Stimulated activated CD8-positive, alpha-beta memory T cell treated with anti-CD3 and anti-CD28 coated beads, Interleukin-15, amount 100 ng/mL, for 1 hour (primary cell): Measurements from ENCODE around the gene CDCA3.
"Not testable (repeated sequence)": the region's sequence is repeated elsewhere in the genome, so short reads cannot be mapped to it uniquely, and the experiment has no call there.

Source experiments
- DNase-seq: peaks from one replicate; pipeline ENCODE4 v3.0.0-alpha.2; 2020; ENCODE audit warnings: low read depth

Gene CDCA3

GRCh38 chr12:6851153-6851920, at the start of gene CDCA3:
CDCA3 (minus strand) TSS chr12:6851286; CDS start chr12:6850952, 334 bp downstream.
- DNase-seq: peak; percentile 82

- DNase-seq: no peak
Measured at GRCh38 chr12:6899837-6900519, 48.9 kb upstream of the CDCA3 start.

- no peak for DNase-seq
Measured at GRCh38 chr12:6899427-6899826, 48.3 kb upstream of the CDCA3 start.

- no peak for DNase-seq
Measured at GRCh38 chr12:6896846-6897435, 45.9 kb upstream of the CDCA3 start.

GRCh38 chr12:6894321-6894720, 43.2 kb upstream of the CDCA3 start:
- no peak for DNase-seq

GRCh38 chr12:6892683-6893082, 41.6 kb upstream of the CDCA3 start:
- not testable (repeated sequence) for DNase-seq

GRCh38 chr12:6891646-6892001, 40.5 kb upstream of the CDCA3 start:
- no peak for DNase-seq

- peak; percentile 97 for DNase-seq
Measured at GRCh38 chr12:6890789-6891645, 39.9 kb upstream of the CDCA3 start.

GRCh38 chr12:6889775-6890573, 38.9 kb upstream of the CDCA3 start:
- not testable (repeated sequence) for DNase-seq

GRCh38 chr12:6888794-6889193, 37.7 kb upstream of the CDCA3 start:
- DNase-seq: not testable (repeated sequence)

GRCh38 chr12:6888360-6888759, 37.3 kb upstream of the CDCA3 start:
- DNase-seq: no peak

GRCh38 chr12:6887460-6887859, 36.4 kb upstream of the CDCA3 start:
- no peak for DNase-seq

- DNase-seq: not testable (repeated sequence)
Measured at GRCh38 chr12:6886206-6886999, 35.3 kb upstream of the CDCA3 start.

- no peak for DNase-seq
Measured at GRCh38 chr12:6884539-6884938, 33.5 kb upstream of the CDCA3 start.

- no peak for DNase-seq
Measured at GRCh38 chr12:6883683-6884082, 32.6 kb upstream of the CDCA3 start.

GRCh38 chr12:6883252-6883651, 32.2 kb upstream of the CDCA3 start:
- no peak for DNase-seq

- DNase-seq: not testable (repeated sequence)
Measured at GRCh38 chr12:6879824-6880223, 28.7 kb upstream of the CDCA3 start.

GRCh38 chr12:6874015-6874368, 22.9 kb upstream of the CDCA3 start:
- not testable (repeated sequence) for DNase-seq

GRCh38 chr12:6873094-6874014, 22.3 kb upstream of the CDCA3 start, which contains the start of gene SPSB2:
SPSB2 (minus strand) TSS chr12:6873303; CDS start chr12:6872901, 402 bp downstream.
- peak; percentile 99 for DNase-seq
